ENCODE data around the gene KIF1B. TPM values are rescaled to one million over a fixed set of nuclear protein-coding genes. Genes with fewer than 3 reads are reported as not detected.

The KIF1B gene
- total RNA-seq, 1 experiment from 2014 or later, result 28.1 TPM

DNA sequence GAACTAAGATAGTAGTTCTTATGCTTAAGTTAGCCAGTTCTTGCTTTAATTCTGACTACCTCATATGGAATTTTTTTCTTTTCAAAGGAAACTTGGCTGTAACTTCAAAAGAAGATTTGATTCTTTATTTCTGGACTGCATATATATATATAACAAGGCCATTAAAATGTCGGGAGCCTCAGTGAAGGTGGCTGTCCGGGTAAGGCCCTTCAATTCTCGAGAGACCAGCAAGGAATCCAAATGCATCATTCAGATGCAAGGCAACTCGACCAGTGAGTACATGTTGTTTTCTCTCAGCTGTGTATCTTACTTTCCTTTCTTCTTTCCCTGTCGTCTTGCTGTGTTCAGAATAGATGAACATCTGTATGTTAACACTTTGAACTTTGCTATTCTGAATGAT lies 21.8 kb downstream of the KIF1B start:
- no peak overlapping the region for H3K27ac ChIP-seq (ENCODE audit: low read depth, low read length)
- no peak overlapping the region for H2AFZ ChIP-seq (ENCODE audit: low read depth, low read length, poor library complexity, severe bottlenecking)
- H3K9ac ChIP-seq (ENCODE audit: low read length), result no peak overlapping the region
- no peaks in the 10 kb centered on the region for H3K9me2 ChIP-seq (ENCODE audit: insufficient read depth)
- RAD21 ChIA-PET (ENCODE audit: low non-redundant PET in 1 of 2, low total read pairs in 2 of 2, uncharacterized antibody in 2 of 2, unreplicated experiment in 2 of 2), result no interaction called here
- H4K20me1 ChIP-seq (ENCODE audit: insufficient read depth), result no peaks in the 10 kb centered on the region
- H3K36me3 ChIP-seq (ENCODE audit: control insufficient read depth in 1 of 2, insufficient read depth in 2 of 2, low read length in 2 of 2), result no peaks in the 10 kb centered on the region
- CTCF ChIA-PET, result no interaction called here
- no peak for TF ChIP-seq EZH2 (IDR thresholded peaks at IDR 0.05)
- TF ChIP-seq, protein P1, sequence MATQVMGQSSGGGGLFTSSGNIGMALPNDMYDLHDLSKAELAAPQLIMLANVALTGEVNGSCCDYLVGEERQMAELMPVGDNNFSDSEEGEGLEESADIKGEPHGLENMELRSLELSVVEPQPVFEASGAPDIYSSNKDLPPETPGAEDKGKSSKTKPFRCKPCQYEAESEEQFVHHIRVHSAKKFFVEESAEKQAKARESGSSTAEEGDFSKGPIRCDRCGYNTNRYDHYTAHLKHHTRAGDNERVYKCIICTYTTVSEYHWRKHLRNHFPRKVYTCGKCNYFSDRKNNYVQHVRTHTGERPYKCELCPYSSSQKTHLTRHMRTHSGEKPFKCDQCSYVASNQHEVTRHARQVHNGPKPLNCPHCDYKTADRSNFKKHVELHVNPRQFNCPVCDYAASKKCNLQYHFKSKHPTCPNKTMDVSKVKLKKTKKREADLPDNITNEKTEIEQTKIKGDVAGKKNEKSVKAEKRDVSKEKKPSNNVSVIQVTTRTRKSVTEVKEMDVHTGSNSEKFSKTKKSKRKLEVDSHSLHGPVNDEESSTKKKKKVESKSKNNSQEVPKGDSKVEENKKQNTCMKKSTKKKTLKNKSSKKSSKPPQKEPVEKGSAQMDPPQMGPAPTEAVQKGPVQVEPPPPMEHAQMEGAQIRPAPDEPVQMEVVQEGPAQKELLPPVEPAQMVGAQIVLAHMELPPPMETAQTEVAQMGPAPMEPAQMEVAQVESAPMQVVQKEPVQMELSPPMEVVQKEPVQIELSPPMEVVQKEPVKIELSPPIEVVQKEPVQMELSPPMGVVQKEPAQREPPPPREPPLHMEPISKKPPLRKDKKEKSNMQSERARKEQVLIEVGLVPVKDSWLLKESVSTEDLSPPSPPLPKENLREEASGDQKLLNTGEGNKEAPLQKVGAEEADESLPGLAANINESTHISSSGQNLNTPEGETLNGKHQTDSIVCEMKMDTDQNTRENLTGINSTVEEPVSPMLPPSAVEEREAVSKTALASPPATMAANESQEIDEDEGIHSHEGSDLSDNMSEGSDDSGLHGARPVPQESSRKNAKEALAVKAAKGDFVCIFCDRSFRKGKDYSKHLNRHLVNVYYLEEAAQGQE (IDR thresholded peaks at IDR 0.05; ENCODE audit: low read depth), result no peak
- no peak for TF ChIP-seq ZNF274 (IDR thresholded peaks at IDR 0.05; ENCODE audit: low read depth, low read length)
- TF ChIP-seq ZFX (IDR thresholded peaks at IDR 0.05), result no peak
- TF ChIP-seq, protein P2, sequence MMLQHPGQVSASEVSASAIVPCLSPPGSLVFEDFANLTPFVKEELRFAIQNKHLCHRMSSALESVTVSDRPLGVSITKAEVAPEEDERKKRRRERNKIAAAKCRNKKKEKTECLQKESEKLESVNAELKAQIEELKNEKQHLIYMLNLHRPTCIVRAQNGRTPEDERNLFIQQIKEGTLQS (IDR thresholded peaks at IDR 0.05), result no peak
- TF ChIP-seq CEBPB (IDR thresholded peaks at IDR 0.05; ENCODE audit: low read depth), result no peak
- TF ChIP-seq, protein P3, sequence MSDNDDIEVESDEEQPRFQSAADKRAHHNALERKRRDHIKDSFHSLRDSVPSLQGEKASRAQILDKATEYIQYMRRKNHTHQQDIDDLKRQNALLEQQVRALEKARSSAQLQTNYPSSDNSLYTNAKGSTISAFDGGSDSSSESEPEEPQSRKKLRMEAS (IDR thresholded peaks at IDR 0.05), result no peak
- TF ChIP-seq JUND (IDR thresholded peaks at IDR 0.05), result no peak
- no peak for TF ChIP-seq SIN3A (IDR thresholded peaks at IDR 0.05; ENCODE audit: low read depth)
- no peak for TF ChIP-seq TCF7L2 (IDR thresholded peaks at IDR 0.05; ENCODE audit: borderline replicate concordance, extremely low read depth, insufficient read depth, insufficient read length)
- intact Hi-C loops (cut with micrococcal nuclease), result no loop called here
- DNase-seq (ENCODE audit: low read depth, low spot score) (no peak), ATAC-seq (no peak)
- H3K9me3 ChIP-seq (ENCODE audit: control insufficient read depth in 1 of 2, insufficient read depth in 1 of 2, low read depth in 1 of 2, low read length in 2 of 2), result no peaks in the 10 kb centered on the region
- peaks cover 40% of the 10 kb centered on the region for H3K79me2 ChIP-seq (ENCODE audit: insufficient read depth, low read length)
- H3K27me3 ChIP-seq (ENCODE audit: insufficient read depth, low read length), result no peaks in the 10 kb centered on the region
- H3K4me3 ChIP-seq (replicated peaks in 1 of 2; ENCODE audit: low read depth in 1 of 2, low read length in 2 of 2), result no peak overlapping the region
- peaks cover 10 to 27% of the 10 kb centered on the region in 2 experiments for H3K4me1 ChIP-seq (ENCODE audit: control insufficient read depth in 1 of 2, insufficient read depth in 2 of 2, low read length in 2 of 2)
- POLR2A ChIA-PET, result no interaction called here
- no peak overlapping the region for H3K4me2 ChIP-seq (ENCODE audit: low read length)
- no TSS peak for BruUV-seq (replicated peaks)

All from HCT116 (cell line).